Measurements from ENCODE around the gene RAPGEF1. TPM values are rescaled to one million over a fixed set of nuclear protein-coding genes. Genes with fewer than 3 reads are reported as not detected.

RAPGEF1 gene
- total RNA-seq, 1 donor from 2014 or later: 76.8 TPM

DNA sequence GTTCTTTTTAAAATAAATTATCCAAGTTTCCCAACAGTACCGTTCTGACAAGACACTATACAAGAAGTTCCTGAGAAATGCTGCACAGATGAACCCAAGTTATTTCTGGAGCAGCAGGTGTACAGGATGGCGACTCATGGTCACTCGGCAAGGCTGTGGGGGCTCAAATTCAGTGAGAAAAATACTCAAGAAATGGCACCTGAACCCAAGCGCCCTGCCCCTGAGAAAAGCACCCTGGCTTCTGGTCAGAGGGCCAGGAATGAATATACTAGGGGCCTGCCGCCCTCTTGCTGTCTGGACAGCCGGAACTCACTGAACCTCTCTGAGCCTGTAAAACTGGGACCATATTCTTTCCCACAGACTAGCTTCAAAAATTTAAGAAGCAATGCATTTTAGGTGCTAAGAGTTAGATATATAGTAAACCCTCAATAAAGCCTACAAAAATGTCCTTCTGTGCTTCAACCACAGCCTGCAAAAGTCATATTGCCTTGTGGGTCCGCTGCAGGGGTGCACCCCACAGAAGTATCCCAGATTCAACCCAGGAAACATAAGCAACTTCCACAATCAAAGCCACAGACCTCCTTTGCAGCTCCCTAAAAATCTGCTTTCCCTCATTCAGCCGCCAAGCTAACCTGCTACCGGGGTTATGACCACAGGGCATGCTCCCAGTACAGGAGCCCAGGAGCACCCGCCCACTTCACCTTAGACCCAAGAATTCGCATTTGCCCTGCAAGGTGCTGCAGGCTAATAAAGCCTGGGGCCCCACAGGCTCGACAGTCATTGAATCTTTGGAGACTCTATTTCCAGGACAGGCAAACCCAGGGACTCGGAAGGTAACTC lies 1.4 kb downstream of the RAPGEF1 start:
- H3K4me3 ChIP-seq (ENCODE audit: insufficient read depth, low read depth, low read length): peak overlapping the region; percentile 73
- DNase-seq (ENCODE audit: low read depth) (no peak), FAIRE-seq (no peak)
- peak overlapping the region; percentile 83 for H3K27ac Mint-ChIP-seq (ENCODE audit: unreplicated experiment)
- no peaks in the 10 kb centered on the region for H3K36me3 ChIP-seq (ENCODE audit: insufficient read depth, low read length)
- H3K27ac ChIP-seq (ENCODE audit: low read depth, low read length): no peak overlapping the region
- peaks cover 16% of the 10 kb centered on the region for H3K36me3 Mint-ChIP-seq (ENCODE audit: low read depth, unreplicated experiment)
- peak overlapping the region; percentile 91 for H3K4me2 ChIP-seq (ENCODE audit: low read length)
- H3K9ac ChIP-seq (ENCODE audit: low read length): peak overlapping the region; percentile 83
- H3K9me3 ChIP-seq (ENCODE audit: insufficient read depth, low read depth, low read length): no peaks in the 10 kb centered on the region
- no peaks in the 10 kb centered on the region for H3K27me3 Mint-ChIP-seq (ENCODE audit: low read depth, unreplicated experiment)
- H3K4me1 ChIP-seq (ENCODE audit: insufficient read depth, low read length): peaks cover 30% of the 10 kb centered on the region
- H3K4me1 Mint-ChIP-seq (ENCODE audit: low read depth, unreplicated experiment): peaks cover 45% of the 10 kb centered on the region
- no peak overlapping the region for H2AFZ ChIP-seq (ENCODE audit: low read depth, low read length)
- no peaks in the 10 kb centered on the region for H3K9me3 Mint-ChIP-seq (ENCODE audit: unreplicated experiment)
- H3K4me3 Mint-ChIP-seq (ENCODE audit: unreplicated experiment): peak overlapping the region; percentile 91
- no peaks in the 10 kb centered on the region for H3K27me3 ChIP-seq (ENCODE audit: insufficient read depth, low read length)
- peaks cover 42% of the 10 kb centered on the region for H3K79me2 ChIP-seq (ENCODE audit: insufficient read depth, low read length)
- H4K20me1 ChIP-seq (ENCODE audit: insufficient read depth, low read length): peaks cover 48% of the 10 kb centered on the region
- TF ChIP-seq, protein P1, sequence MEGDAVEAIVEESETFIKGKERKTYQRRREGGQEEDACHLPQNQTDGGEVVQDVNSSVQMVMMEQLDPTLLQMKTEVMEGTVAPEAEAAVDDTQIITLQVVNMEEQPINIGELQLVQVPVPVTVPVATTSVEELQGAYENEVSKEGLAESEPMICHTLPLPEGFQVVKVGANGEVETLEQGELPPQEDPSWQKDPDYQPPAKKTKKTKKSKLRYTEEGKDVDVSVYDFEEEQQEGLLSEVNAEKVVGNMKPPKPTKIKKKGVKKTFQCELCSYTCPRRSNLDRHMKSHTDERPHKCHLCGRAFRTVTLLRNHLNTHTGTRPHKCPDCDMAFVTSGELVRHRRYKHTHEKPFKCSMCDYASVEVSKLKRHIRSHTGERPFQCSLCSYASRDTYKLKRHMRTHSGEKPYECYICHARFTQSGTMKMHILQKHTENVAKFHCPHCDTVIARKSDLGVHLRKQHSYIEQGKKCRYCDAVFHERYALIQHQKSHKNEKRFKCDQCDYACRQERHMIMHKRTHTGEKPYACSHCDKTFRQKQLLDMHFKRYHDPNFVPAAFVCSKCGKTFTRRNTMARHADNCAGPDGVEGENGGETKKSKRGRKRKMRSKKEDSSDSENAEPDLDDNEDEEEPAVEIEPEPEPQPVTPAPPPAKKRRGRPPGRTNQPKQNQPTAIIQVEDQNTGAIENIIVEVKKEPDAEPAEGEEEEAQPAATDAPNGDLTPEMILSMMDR (IDR thresholded peaks at IDR 0.05; ENCODE audit: insufficient read depth, low read depth, low read length): no peak
- TF ChIP-seq EZH2 (IDR thresholded peaks at IDR 0.05; ENCODE audit: insufficient read depth, low read length): no peak

DNA sequence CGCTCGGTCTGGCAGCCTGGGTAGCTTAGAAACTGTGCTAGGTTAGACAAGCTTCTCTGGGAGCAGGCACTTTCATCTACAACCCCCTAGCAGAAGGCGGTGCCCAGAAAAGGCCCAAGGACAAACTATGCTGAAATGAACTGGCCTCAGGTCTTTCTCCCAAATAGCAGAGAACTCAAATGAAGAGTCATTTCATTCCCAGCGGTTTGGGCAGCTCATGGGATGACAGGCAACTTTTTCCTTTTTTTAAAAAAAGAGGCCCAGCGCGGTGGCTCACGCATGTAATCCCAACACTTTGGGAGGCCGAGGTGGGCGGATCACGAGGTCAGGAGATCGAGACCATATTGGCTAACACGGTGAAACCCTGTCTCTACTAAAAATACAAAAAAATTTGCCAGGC lies 2.5 kb downstream of the RAPGEF1 start:
- peaks cover 54% of the 10 kb centered on the region for H3K4me1 Mint-ChIP-seq (ENCODE audit: low read depth, unreplicated experiment)
- peaks cover 49% of the 10 kb centered on the region for H3K79me2 ChIP-seq (ENCODE audit: insufficient read depth, low read length)
- no peaks in the 10 kb centered on the region for H3K9me3 Mint-ChIP-seq (ENCODE audit: unreplicated experiment)
- no peaks in the 10 kb centered on the region for H3K27me3 ChIP-seq (ENCODE audit: insufficient read depth, low read length)
- peaks cover 39% of the 10 kb centered on the region for H3K4me1 ChIP-seq (ENCODE audit: insufficient read depth, low read length)
- no peak overlapping the region for H2AFZ ChIP-seq (ENCODE audit: low read depth, low read length)
- no peak overlapping the region for H3K27ac Mint-ChIP-seq (ENCODE audit: unreplicated experiment)
- no peak overlapping the region for H3K4me3 ChIP-seq (ENCODE audit: insufficient read depth, low read depth, low read length)
- peaks cover 16% of the 10 kb centered on the region for H3K36me3 Mint-ChIP-seq (ENCODE audit: low read depth, unreplicated experiment)
- no peak overlapping the region for H3K9ac ChIP-seq (ENCODE audit: low read length)
- H3K4me3 Mint-ChIP-seq (ENCODE audit: unreplicated experiment): peak overlapping the region; percentile 54
- TF ChIP-seq, protein P1 (IDR thresholded peaks at IDR 0.05; ENCODE audit: insufficient read depth, low read depth, low read length): no peak
- no peak for TF ChIP-seq EZH2 (IDR thresholded peaks at IDR 0.05; ENCODE audit: insufficient read depth, low read length)
- DNase-seq (ENCODE audit: low read depth): no peak
- no peak for FAIRE-seq
- H3K27ac ChIP-seq (ENCODE audit: low read depth, low read length): no peak overlapping the region
- H3K9me3 ChIP-seq (ENCODE audit: insufficient read depth, low read depth, low read length): no peaks in the 10 kb centered on the region
- H3K36me3 ChIP-seq (ENCODE audit: insufficient read depth, low read length): no peaks in the 10 kb centered on the region
- no peak overlapping the region for H3K4me2 ChIP-seq (ENCODE audit: low read length)
- no peaks in the 10 kb centered on the region for H3K27me3 Mint-ChIP-seq (ENCODE audit: low read depth, unreplicated experiment)
- peaks cover 53% of the 10 kb centered on the region for H4K20me1 ChIP-seq (ENCODE audit: insufficient read depth, low read length)

DNA sequence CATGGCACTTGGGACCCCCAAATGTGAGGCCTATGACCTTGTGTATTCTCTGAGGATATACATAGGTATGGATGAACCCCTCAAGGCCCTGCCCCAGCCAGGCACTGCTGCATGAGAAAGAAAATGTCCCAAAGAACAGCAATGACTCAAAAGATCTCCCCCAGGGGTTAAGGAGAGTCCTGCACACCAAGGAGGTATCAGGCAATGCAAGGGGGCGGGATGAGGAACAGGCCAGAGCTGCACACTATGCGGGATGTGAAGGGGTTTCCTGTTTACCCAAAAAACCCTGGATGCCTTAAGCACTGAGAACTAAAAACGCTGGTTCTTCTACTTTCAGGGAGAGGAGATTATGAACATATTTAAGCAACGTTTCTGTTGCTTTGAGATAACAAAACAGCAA lies 3.4 kb downstream of the RAPGEF1 start:
- no peak overlapping the region for H2AFZ ChIP-seq (ENCODE audit: low read depth, low read length)
- no peak overlapping the region for H3K4me2 ChIP-seq (ENCODE audit: low read length)
- H3K79me2 ChIP-seq (ENCODE audit: insufficient read depth, low read length): peaks cover 59% of the 10 kb centered on the region
- no peaks in the 10 kb centered on the region for H3K27me3 ChIP-seq (ENCODE audit: insufficient read depth, low read length)
- Mint-ChIP-seq H3K4me3 (ENCODE audit: unreplicated experiment) (peak overlapping the region; percentile 12), H3K4me1 (ENCODE audit: low read depth, unreplicated experiment) (peaks cover 64% of the 10 kb centered on the region), H3K36me3 (ENCODE audit: low read depth, unreplicated experiment) (peaks cover 16% of the 10 kb centered on the region), H3K27me3 (ENCODE audit: low read depth, unreplicated experiment) (no peaks in the 10 kb centered on the region), H3K27ac (ENCODE audit: unreplicated experiment) (no peak overlapping the region), H3K9me3 (ENCODE audit: unreplicated experiment) (no peaks in the 10 kb centered on the region)
- H3K4me1 ChIP-seq (ENCODE audit: insufficient read depth, low read length): peaks cover 49% of the 10 kb centered on the region
- DNase-seq (ENCODE audit: low read depth) (no peak), FAIRE-seq (no peak)
- TF ChIP-seq, protein P1 (IDR thresholded peaks at IDR 0.05; ENCODE audit: insufficient read depth, low read depth, low read length): no peak
- no peak for TF ChIP-seq EZH2 (IDR thresholded peaks at IDR 0.05; ENCODE audit: insufficient read depth, low read length)
- no peaks in the 10 kb centered on the region for H3K9me3 ChIP-seq (ENCODE audit: insufficient read depth, low read depth, low read length)
- no peak overlapping the region for H3K9ac ChIP-seq (ENCODE audit: low read length)
- H3K36me3 ChIP-seq (ENCODE audit: insufficient read depth, low read length): no peaks in the 10 kb centered on the region
- peaks cover 63% of the 10 kb centered on the region for H4K20me1 ChIP-seq (ENCODE audit: insufficient read depth, low read length)
- H3K27ac ChIP-seq (ENCODE audit: low read depth, low read length): no peak overlapping the region
- no peak overlapping the region for H3K4me3 ChIP-seq (ENCODE audit: insufficient read depth, low read depth, low read length)

All from astrocyte (in vitro differentiated cells and primary cell).